Measurements from ENCODE around the gene ORM1.
"Not testable (repeated sequence)": the region's sequence is repeated elsewhere in the genome, so short reads cannot be mapped to it uniquely, and the experiment has no call there.

ORM1 gene

GRCh38 chr9:114308361-114308950 lies 14.4 kb upstream of the ORM1 start:
- DNase-seq (ENCODE audit: low spot score): no peak

GRCh38 chr9:114309096-114309495 lies 13.8 kb upstream of the ORM1 start:
- DNase-seq (ENCODE audit: low spot score): no peak

DNA sequence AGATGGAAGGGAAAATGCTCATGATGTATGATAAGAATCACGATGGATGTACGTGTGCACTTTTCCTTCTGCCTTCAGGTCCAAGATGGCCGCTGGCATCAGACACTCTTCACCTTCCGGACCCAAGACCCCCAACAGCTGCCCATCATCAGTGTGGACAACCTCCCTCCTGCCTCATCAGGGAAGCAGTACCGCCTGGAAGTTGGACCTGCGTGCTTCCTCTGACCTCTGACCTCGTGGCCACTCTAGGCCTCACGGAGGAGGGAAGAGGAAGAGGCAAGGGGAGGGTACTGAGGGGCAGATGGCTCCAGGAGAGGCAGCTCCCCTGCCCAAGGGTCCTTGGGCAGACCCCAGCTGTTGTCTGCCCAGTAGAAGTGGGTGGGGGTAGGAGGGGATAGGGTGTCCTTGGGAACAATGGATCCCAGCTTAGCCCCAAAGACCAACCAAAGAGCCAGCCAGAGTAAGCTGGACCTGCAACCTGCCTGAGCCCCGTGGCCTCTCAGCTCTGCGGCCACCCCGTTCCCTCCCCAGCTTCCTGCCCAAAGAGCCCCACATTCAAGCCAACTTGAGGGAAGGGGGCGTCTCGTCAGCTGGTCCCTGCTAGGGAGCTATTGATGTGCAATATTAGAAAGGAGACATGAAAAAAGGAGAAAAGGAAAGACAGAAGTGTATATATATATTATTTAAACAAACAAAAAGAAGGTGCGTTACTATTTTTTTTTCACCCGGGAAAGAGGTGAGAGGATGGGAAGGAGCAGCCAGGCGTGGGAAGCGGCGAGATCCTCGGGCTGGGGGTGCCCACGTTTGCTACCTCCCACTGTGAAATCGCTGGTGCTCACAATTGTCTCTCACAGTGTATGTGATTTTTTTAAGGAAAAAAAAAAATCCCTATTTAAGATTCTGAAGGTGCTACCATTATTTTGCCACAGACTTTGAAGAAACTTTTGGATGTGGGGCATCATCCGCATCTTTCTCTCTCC lies 12.1 kb upstream of the ORM1 start:
- no peak for DNase-seq (ENCODE audit: low spot score)

- no peak for DNase-seq (ENCODE audit: low spot score)
Measured at GRCh38 chr9:114311571-114312512, 11.1 kb upstream of the ORM1 start.

DNA sequence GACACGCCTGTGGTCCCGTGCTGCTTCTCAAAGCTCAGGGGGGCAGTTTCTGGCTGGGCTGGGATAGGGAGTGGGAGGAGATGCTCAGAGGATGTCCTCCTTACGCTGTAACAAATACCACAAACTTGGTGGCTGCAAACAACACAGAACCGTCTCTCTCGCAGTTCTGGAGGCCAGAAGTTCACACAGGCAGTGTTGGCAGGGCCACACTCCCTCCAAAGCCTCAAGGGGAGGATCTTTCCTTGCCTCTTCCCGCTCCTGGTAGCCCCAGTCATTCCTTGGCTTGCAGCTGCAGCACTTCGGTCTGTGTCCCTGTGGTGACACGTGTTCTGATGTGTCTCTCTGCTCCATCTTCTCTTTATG lies 10.4 kb upstream of the ORM1 start:
- no peak for DNase-seq (ENCODE audit: low spot score)

DNA sequence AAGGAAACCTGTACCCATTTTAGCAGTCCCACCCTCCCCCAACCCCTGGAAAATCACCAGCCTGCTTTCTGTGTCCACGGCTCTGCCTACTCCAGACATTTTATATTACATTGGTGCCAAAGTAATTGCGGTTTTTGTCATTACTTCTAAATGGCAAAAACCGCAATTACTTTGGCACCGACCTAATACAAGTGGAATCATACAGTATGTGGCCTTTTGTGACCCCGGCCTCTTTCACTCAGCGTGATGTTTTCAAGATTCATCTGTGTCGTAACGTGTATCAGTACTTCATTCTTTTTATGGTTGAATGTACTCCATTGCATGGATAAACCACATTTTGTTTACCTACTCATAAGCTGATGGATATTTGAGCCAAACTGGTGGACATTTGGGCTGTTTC lies 9.7 kb upstream of the ORM1 start:
- no peak for DNase-seq (ENCODE audit: low spot score)

DNA sequence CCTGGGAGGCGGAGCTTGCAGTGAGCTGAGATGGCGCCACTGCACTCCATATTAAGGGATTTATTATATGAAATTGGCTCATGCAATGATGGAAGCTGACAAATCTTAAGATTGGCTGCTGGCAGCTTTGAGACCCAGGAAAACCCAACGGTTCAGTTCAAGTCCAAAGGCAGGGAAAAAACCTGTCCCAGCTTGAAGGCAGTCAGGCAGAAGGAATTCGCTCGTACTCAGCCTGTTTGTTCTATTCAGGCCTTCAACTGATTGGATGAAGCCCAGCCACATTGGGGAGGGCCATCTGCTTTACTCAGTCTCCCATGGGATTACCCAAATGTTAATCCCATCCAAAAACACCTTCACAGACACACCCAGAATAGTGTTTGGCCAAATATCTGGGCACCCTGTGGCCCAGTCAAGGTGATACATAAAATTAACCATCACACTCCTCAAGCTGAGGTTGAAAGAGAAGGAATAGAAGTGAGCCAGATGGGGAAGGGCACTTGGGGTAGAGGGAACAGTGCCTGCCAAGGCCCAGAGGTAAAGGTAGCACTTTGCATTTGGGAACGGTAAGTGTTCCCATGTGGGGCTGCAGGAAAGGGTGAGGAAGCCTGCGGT lies 8.5 kb upstream of the ORM1 start:
- DNase-seq (ENCODE audit: low spot score): no peak

DNA sequence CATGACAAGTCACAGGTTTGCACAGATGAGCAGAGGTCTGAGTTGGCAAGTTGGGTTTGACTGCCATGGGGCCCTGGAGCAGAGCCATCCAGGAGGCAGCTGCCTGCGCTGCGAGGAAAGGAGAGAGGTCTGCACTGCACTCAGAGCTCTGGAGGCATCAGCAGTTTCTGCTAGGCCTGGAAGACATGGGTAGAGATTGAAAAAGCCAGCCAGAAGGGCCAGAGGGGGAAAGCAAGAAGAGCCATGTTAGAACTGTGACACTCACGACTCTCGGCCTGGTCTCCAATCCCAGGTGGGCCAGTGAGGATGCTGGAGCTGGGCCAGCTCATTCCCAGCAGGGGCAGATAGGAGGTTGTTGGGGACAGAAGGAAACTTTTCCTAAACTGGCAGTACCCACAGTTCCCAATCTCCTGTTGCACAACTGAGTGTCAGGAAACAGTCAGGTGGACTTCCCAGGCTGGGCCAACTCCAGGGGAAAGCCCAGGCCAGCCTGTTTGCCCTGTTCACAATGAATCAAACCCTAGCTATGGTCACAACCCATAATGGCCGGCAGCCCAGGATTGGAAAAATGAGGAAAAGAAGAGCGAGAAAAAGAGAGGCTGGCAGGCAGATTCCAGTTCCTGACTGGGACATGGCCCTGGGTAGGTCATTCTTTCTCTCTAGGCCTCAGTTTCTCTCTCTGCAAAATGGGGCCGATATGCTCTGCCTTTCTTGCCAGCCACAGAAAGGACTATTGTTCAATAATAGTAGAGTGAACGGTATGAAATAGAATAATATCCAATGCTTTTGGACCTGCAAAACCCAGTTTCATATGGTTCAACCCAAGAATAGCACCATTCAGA lies 7.8 kb upstream of the ORM1 start:
- no peak for DNase-seq (ENCODE audit: low spot score)

DNA sequence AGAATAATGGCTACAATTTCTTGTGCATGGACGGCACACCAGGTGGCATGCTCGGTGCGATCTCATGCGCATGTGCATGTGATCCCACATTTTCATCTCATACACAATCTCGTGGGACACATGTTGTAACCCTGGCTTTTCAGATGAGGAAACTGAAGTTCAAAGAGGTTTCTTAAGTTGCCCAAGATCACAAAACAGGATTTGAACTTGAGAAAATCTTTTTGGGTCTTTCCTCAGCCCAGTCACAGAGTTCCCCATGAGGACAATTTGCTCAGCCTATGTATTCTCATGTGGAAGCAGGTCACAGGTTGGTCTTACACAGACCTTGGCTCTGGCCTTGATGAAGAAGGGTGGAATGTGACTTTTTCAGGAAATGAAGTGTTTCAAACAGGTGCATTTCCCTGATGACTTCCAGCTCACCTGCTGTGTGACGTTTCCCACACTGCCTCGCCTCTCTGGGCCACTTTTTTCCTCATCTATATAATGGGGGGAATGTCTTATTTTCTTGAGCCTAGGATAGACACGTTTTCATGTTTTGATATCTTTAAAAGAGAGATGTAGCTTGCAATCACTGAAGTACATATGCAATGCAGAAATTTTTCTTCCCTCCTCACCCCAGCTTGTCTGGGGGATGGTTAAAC lies 7.1 kb upstream of the ORM1 start:
- DNase-seq (ENCODE audit: low spot score): no peak

GRCh38 chr9:114316605-114317230 lies 6.2 kb upstream of the ORM1 start:
- no peak for DNase-seq (ENCODE audit: low spot score)

DNA sequence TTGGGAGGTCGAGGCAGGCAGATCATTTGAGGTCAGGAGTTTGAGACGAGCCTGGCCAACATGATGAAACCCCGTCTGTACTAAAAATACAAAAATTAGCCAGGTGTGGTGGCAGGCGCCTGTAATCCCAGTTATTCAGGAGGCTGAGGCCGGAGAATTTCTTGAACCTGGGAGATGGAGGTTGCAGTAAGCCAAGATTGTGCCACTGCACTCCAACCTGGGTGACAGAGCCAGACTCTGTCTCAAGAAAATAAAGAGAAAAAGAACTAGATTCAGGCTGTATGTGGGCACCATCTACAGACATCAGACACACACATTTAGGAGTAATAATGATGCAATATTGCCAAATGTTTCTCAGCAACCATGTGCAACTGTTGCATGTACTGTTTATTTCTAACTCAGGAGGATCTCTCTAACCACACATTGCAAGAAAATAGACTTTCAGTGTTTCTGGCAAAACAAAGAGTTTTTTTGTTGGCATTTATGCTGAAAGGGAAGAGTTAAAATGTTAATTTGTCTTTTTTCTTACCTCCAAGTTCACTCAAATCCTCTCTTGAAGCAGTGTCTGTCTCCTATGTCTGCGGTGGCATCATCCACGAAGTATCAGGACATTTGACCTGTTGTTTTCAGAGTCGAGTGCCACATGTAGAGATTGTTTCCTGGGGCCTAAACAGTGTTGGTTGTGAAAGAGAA lies 5.1 kb upstream of the ORM1 start:
- DNase-seq (ENCODE audit: low spot score): no peak

DNA sequence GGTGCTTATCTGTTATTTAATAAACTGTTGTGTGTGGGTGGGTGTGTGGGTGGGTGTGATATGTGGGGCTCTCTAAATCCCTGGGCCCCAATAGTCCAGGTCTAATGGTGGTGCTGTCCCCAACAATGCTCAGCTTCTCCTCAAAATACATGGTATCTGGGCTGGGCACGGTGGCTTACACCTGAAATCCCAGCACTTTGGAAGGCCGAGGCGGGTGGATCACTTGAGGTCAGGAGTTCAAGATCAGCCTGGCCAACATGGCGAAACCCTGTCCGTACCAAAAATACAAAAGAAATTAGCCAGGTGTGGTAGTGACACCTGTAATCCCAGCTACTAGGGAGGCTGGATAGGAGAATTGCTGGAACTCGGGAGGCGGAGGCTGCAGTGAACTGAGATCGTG lies 4.5 kb upstream of the ORM1 start:
- DNase-seq (ENCODE audit: low spot score): no peak

GRCh38 chr9:114319147-114319546 lies 3.8 kb upstream of the ORM1 start:
- no peak for DNase-seq (ENCODE audit: low spot score)

DNA sequence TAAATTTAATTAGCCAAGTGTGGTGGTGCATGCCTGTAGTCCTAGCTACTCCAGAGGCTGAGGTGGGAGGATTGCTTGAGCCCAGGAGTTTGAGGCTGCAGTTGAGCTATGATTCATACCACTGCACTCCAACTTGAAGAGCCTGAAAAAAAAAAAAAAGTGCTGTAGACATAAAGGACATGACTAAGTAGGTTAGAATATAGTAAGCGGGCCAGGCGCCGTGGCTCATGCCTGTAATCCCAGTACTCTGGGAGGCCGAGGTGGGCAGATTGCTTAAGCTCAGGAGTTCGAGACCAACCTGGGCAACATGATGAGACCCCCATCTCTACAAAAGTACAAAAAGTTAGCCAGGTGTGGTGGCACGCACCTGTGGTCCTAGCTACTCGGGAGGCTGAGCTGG lies 2.2 kb upstream of the ORM1 start:
- not testable (repeated sequence) for DNase-seq (ENCODE audit: low spot score)

DNA sequence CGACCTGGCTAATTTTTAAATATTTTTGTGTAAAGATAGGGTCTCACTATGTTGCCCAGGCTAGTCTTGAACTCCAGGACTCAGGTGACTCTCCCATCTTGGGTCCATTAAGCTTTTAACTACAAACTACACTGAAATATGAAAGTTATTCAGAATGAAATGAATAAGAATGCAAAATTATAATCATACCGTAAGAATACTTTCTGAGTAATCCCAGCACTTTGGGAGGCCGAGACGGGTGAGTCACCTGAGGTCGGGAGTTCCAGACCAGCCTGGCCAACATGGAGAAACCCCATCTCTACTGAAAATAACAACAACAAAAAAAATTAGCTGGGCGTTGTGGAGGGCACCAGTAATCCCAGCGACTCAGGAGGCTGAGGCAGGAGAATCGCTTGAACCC lies 1.1 kb upstream of the ORM1 start:
- no peak for DNase-seq (ENCODE audit: low spot score)

DNA sequence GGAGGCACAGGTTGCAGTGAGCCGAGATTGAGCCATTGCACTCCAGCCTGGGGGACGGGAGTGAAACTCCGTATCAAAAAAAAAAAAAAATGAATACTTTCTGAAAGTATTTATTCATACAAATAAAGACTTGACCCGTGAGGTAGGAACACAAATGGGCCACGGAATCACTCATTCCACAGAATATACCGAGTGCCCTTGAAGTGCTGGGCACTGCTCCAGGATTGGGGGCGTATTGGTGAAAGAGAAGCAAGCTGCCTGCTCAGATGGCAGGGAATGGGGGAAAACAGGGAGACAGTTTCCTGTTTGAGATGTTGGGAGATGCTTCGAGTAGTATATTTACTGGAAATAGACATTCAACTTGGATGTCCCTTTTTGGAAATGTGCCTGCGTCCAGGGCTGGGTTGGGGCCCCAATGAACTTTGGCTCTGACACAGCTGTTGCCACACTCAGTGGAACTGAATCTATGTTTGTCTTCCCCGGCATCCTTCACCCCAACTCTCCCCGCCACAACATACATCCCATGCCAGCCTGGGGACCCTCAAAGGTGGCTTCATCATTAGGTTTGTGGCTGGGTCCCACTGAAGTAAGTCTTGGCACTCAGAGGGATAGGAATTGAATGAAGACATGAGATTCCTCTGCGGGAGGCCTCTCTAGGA lies 609 bp upstream of the ORM1 start:
- not testable (repeated sequence) for DNase-seq (ENCODE audit: low spot score)

- not testable (repeated sequence) for DNase-seq (ENCODE audit: low spot score)
Measured at GRCh38 chr9:114323849-114324248, 951 bp downstream of the ORM1 start.

DNA sequence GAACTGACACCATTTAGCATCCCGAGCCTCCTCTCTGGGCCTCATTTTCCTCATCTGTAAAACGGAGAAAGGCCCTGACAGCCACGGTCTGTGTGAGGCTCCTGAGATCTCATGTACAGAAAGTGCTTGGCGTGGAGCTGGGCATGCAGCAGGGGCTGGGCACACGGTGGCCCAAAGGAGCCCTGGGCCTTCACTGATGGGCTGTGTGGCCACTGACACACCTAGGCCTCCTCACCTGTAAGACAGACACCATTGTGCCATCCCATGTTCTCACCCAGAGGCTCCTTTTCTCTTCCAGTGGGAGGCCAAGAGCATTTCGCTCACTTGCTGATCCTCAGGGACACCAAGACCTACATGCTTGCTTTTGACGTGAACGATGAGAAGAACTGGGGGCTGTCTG lies 1.6 kb downstream of the ORM1 start:
- no peak for DNase-seq (ENCODE audit: low spot score)

- DNase-seq (ENCODE audit: low spot score): not testable (repeated sequence)
Measured at GRCh38 chr9:114324965-114325364, 2.1 kb downstream of the ORM1 start.

All from HuH-7.5 (cell line).